ENCODE results near the gene LMO4. TPM values are rescaled to one million over a fixed set of nuclear protein-coding genes. Genes with fewer than 3 reads are reported as not detected.

The LMO4 gene
- polyA plus RNA-seq, 3 donors, result 19.4 to 75.6 (median 65.6) TPM

DNA sequence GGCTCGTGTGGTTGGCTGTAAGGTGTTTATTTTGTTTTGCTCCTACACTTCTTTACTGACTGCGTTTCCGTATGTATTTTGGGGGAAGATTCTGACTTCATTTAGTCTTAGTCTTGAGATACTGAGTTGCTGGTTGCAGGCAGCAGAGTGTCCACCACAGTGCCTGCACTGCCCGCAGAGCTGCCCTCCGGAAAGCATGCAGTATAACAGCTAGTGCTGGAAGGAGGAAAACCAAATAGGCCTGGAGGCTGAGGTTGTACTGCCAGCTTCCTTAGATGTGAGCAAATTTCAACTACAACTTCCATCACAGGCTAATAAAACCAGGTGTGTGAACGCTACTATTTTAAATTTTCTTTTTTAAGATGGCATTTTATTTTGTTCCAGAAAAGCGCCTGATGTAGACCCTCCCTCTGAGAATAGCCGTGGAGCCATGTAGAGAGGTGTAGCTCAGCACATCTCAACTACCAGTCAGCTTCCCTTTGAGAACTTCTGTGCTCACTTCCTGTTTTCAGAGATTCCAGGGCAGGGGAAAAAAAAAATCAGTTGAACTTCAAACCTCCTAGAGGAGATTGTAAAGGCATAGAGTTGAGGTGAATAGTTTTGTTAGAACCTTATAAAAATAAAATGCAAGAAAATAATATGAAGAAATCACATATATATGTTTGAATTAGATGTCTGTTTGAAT lies 17.6 kb downstream of the LMO4 start:
- no peak overlapping the region for H3K27ac ChIP-seq (ENCODE audit: low read depth, low read length)

GRCh38 chr1:87348341-87349019 lies 19.8 kb downstream of the LMO4 start:
- WGBS, 3 donors, result 58 to 80% (median 78%) methylated on average over 7 of the region's 7 CpGs
- no peak overlapping the region for H3K27ac ChIP-seq (ENCODE audit: low read depth, low read length)

More for the DNA sequence above, 17.6 kb downstream of the LMO4 start:
- WGBS, 3 donors, result 71 to 85% (median 74%) methylated on average over 8 of the region's 8 CpGs

- no peak overlapping the region for H3K27ac ChIP-seq (ENCODE audit: low read depth, low read length)
- 80 to 92% (median 91%) methylated on average over 2 of the region's 2 CpGs for whole genome bisulfite sequencing, 3 donors
Measured at GRCh38 chr1:87349036-87349435, 20.4 kb downstream of the LMO4 start.

DNA sequence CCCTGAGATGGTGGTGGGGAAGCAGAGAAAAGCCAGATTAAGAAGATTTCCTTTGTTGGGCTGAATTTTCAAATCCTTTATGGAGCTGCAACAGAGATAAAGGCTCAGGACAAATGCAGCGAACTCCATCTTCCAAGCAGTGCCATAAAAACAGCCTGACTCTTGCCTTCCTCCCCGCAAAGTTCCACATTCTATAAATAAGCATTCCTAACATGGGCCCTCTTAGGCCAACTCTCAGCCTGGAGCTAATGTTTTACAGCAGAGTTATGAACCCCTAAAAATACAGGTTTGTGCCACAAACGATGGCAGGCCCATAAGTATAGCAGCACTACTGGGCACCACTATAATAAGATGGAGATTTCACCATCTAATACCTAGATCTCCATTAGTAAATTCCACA lies 27.2 kb downstream of the LMO4 start:
- no peak overlapping the region for H3K27ac ChIP-seq (ENCODE audit: low read depth, low read length)
- WGBS, 3 donors, result 86 to 96% (median 94%) methylated on average over 3 of the region's 3 CpGs

DNA sequence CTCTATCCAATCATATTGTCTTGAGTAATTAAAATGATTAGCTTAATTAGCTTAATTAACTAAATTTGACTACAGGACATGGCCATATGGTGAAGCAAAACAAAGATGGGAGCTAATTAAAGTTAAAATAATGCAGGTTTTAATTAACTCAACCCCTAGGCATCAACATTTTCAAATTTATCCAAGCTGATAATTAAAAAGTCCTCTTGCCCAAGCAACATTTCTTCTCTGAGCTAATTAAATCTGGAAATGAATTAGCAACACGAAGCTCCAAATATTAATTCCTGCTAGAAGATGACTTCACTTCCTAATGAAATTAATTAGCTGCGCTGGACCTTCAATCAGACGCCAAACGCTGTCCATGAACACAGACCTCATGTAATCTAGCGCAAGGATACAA lies 27.9 kb downstream of the LMO4 start:
- WGBS, 3 donors, result 83 to 87% (median 85%) methylated on average over 5 of the region's 5 CpGs
- no peak overlapping the region for H3K27ac ChIP-seq (ENCODE audit: low read depth, low read length)

GRCh38 chr1:87358219-87358618 lies 29.5 kb downstream of the LMO4 start:
- 86 to 90% (median 89%) methylated on average over 1 of the region's 1 CpG for WGBS, 3 donors
- H3K27ac ChIP-seq (ENCODE audit: low read depth, low read length), result no peak overlapping the region

DNA sequence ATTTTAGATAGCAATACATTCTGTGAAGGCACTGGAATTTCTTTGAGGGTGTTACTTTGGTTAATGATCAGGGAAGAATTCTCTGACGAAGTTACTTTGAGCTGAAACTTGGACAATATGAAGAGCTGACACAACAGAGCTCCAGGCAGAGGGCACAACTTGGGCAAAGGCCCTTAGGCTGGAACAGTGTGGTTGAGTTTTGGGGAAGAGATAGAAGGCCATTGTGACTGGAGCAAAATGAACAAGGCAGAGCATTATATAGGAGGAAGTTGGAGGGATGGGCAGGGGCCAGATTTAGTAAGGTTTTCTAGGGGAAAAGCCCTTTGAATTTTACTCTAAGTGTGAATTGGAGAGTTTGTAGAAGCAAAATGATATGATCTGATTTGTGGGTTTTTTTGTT lies 30.9 kb downstream of the LMO4 start:
- H3K27ac ChIP-seq (ENCODE audit: low read depth, low read length), result no peak overlapping the region
- WGBS, 3 donors, result 81 to 97% (median 93%) methylated on average over 1 of the region's 1 CpG

- 71 to 81% (median 77%) methylated on average over 5 of the region's 5 CpGs for WGBS, 3 donors
Measured at GRCh38 chr1:87362063-87362833, 33.6 kb downstream of the LMO4 start.

DNA sequence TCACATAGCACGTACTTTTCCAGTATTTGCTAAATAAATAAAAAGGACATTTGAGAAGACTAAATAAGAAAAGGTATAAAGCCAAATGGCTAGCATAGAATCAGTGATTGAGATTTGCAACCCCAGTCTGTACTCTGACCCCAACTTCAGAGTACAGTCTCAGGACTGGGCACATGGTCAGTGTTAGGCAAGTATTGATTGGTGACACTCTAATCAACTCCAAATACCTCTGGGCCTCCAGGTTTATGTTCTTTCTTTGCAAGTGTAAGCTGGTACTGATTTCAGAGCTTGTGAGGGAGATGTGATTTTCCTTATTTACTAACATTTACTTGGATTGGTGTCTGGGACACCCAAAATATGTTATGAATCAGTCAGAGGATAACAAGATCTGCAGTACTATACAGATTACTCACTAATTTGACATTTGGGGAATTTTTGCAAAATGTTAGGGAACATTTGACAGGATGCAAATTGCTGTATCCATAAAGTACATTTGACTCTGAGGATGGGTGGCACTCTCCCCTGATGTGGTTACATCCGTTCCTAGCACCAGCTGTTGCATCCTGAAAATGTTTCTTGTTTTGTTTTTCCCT lies 34.2 kb downstream of the LMO4 start:
- WGBS, 3 donors, result 84 to 92% (median 90%) methylated on average over 2 of the region's 2 CpGs
- H3K27ac ChIP-seq (ENCODE audit: low read depth, low read length), result no peak overlapping the region

More at GRCh38 chr1:87362063-87362833, 33.6 kb downstream of the LMO4 start:
- no peak overlapping the region for H3K27ac ChIP-seq (ENCODE audit: low read depth, low read length)

DNA sequence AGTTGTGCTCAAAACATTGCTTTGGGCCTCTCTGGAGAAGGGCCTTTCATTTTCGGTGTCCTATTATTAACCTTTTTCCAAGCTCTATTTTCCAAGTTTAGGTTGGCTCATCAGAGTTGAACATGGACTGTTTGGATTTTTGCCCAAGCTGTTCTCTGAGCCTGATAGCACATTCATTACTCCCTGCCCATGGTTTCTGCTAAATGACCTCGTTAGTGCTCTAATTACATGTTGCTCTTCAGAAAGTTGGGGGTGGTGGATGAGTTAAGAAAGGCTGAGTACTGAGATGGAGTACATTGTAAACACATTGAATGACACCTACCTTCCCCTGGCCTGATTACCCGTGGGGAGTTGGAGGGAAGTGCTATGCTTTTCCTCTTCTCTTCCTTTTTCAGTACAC lies 38.9 kb downstream of the LMO4 start:
- WGBS, 3 donors, result 52 to 66% (median 63%) methylated on average over 3 of the region's 3 CpGs
- no peak overlapping the region for H3K27ac ChIP-seq (ENCODE audit: low read depth, low read length)

- 84 to 94% (median 92%) methylated on average over 2 of the region's 2 CpGs for WGBS, 3 donors
- no peak overlapping the region for H3K27ac ChIP-seq (ENCODE audit: low read depth, low read length)
Measured at GRCh38 chr1:87368907-87369306, 40.2 kb downstream of the LMO4 start.

- 70 to 82% (median 72%) methylated on average over 3 of the region's 3 CpGs for WGBS, 3 donors
- no peak overlapping the region for H3K27ac ChIP-seq (ENCODE audit: low read depth, low read length)
Measured at GRCh38 chr1:87369736-87370478, 41.2 kb downstream of the LMO4 start.

GRCh38 chr1:87370544-87370943 lies 41.9 kb downstream of the LMO4 start:
- 70 to 79% (median 76%) methylated on average over 5 of the region's 5 CpGs for WGBS, 3 donors
- no peak overlapping the region for H3K27ac ChIP-seq (ENCODE audit: low read depth, low read length)

GRCh38 chr1:87379306-87379705 lies 50.6 kb downstream of the LMO4 start:
- no peak overlapping the region for H3K27ac ChIP-seq (ENCODE audit: low read depth, low read length)

DNA sequence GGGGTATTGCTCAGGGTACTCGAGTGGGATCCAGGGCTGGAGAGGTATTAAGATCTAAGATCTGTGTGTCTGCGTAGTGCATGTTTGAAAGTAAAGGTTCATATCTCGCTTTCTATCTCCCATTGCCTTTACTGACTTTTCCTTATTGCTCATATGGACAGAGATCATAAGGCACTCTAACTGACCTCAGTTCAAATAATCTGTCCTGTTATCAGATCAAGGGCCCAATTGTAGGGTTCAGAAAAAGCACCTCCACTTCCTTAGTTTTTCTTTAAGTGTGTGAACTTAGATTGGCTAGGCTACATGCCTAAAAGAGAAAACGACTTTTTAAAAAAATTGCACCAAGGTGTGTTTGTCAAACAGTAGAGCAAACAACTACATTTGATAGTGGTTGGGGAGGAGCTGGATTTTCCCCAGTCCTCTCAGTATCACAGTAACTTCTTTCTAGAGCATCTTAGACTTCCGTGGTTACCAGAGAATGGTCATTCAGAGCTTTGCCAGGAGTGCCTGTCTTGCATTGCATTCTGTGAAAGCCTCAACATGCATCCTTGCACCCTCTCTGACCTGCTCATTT lies 57.6 kb downstream of the LMO4 start:
- WGBS, 3 donors, result 57 to 88% (median 77%) methylated on average over 5 of the region's 5 CpGs
- no peak overlapping the region for H3K27ac ChIP-seq (ENCODE audit: low read depth, low read length)

GRCh38 chr1:87388411-87388810 lies 59.7 kb downstream of the LMO4 start:
- H3K27ac ChIP-seq (ENCODE audit: low read depth, low read length), result no peak overlapping the region

- no peak overlapping the region for H3K27ac ChIP-seq (ENCODE audit: low read depth, low read length)
- 14 to 23% (median 16%) methylated on average over 1 of the region's 1 CpG for WGBS, 3 donors
Measured at GRCh38 chr1:87389011-87389410, 60.3 kb downstream of the LMO4 start.

DNA sequence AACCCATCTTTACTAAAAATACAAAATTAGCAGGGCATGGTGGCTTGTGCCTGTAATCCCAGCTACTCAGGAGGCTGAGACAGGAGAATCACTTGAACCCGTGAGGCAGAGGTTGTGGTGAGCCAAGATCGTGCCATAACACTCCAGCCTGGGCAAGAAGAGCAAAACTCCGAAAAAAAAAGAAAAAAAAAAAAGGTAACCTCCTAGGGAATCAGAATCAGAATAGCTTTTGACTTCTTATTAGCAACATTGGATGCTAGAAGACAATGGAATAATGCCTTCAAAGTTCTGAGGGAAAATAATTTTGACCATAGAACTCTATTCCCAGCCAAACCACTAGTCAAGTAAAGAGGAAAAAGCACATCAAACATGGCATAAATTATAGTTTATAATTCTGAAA lies 60.9 kb downstream of the LMO4 start:
- H3K27ac ChIP-seq (ENCODE audit: low read depth, low read length), result no peak overlapping the region
- WGBS, 3 donors, result 85 to 95% (median 94%) methylated on average over 3 of the region's 3 CpGs
